Hepatocyte (in vitro differentiated cells): Measurements from ENCODE around the gene KCND2. TPM values are rescaled to one million over a fixed set of nuclear protein-coding genes. Genes with fewer than 3 reads are reported as not detected.

Source experiments
- DNase-seq: peaks from one replicate; pipeline ENCODE4 v3.0.0-alpha.2; 2016; ENCODE audit warnings: low spot score
- H2AFZ ChIP-seq: fragments of 200-600 bp; sonication (generic); 2 replicates; pipeline ENCODE4 v1.6.0; 2016; ENCODE audit warnings: antibody characterized with exemption, mild to moderate bottlenecking
- H3K27ac ChIP-seq: fragments of 200-600 bp; sonication (generic); 2 replicates; pipeline ENCODE4 v1.5.1; 2016; ENCODE audit warnings: mild to moderate bottlenecking
- H3K27me3 ChIP-seq: fragments of 200-600 bp; sonication (generic); 2 replicates; pipeline ENCODE4 v1.6.1; 2016
- H3K36me3 ChIP-seq: fragments of 200-600 bp; sonication (generic); replicated peaks from 2 replicates; pipeline ENCODE4 v1.5.1; 2016; ENCODE audit warnings: low read depth; ENCODE audit not compliant: insufficient read depth
- H3K4me1 ChIP-seq: fragments of 200-600 bp; sonication (generic); 2 replicates; pipeline ENCODE4 v1.5.1; 2016; ENCODE audit warnings: mild to moderate bottlenecking, moderate library complexity; ENCODE audit not compliant: insufficient read depth
- H3K4me2 ChIP-seq: fragments of 200-600 bp; sonication (generic); 2 replicates; pipeline ENCODE4 v1.6.0; 2016
- H3K4me3 ChIP-seq: fragments of 200-600 bp; sonication (generic); 2 replicates; pipeline ENCODE4 v1.5.1; 2016; ENCODE audit warnings: mild to moderate bottlenecking
- H3K79me2 ChIP-seq: fragments of 200-600 bp; sonication (generic); 2 replicates; pipeline ENCODE4 v1.6.0; 2017; ENCODE audit warnings: mild to moderate bottlenecking
- H3K9me2 ChIP-seq: fragments of 200-600 bp; sonication (generic); replicated peaks from 2 replicates; pipeline ENCODE4 v1.6.0; 2017; ENCODE audit warnings: mild to moderate bottlenecking; ENCODE audit not compliant: insufficient read depth
- H3K9me3 ChIP-seq: fragments of 200-600 bp; sonication (generic); 2 replicates; pipeline ENCODE4 v1.5.1; 2016; ENCODE audit warnings: low read depth, mild to moderate bottlenecking
- H4K20me1 ChIP-seq: fragments of 200-600 bp; sonication (generic); 2 replicates; pipeline ENCODE4 v1.6.0; 2016; ENCODE audit warnings: mild to moderate bottlenecking; ENCODE audit not compliant: insufficient read depth, poor library complexity, severe bottlenecking
- EZH2 ChIP-seq: fragments of 200-600 bp; sonication (generic); IDR thresholded peaks from 2 replicates; pipeline ENCODE4 v1.6.1; 2016; ENCODE audit warnings: antibody characterized with exemption, mild to moderate bottlenecking, borderline replicate concordance
- EZH2phosphoT487 ChIP-seq: fragments of 200-600 bp; sonication (generic); IDR thresholded peaks from one replicate; pipeline ENCODE4 v1.6.1; 2018; ENCODE audit warnings: antibody characterized with exemption, mild to moderate bottlenecking, low read depth, moderate library complexity; ENCODE audit not compliant: unreplicated experiment, severe bottlenecking
- WGBS: methylation state at CpG from one replicate; pipeline ENCODE4 v1.1.6; 2016; ENCODE audit warnings: low lambda C conversion rate; ENCODE audit errors: missing lambda C conversion rate; 5-methylcytosine and 5-hydroxymethylcytosine counted together
- polyA plus RNA-seq: library from polyadenylated mRNA; unstranded; fragments of >200 nt; fragmentation: Nextera tagmentation; extraction: Ambion mirVana; gene quantifications from 2 replicates; pipeline ENCODE4 v1.2.1, GENCODE V29; 2016
- total RNA-seq: library from RNA; depleted of rRNA; stranded (reverse); fragments of >200 nt; gene quantifications from 2 replicates; pipeline ENCODE4 v1.2.3, GENCODE V29; 2014
- TF ChIP-seq, protein P1 (sequence below): fragments of 200-600 bp; sonication (generic); IDR thresholded peaks from 2 replicates; pipeline ENCODE4 v1.5.1; 2016; ENCODE audit warnings: antibody characterized with exemption, mild to moderate bottlenecking; ENCODE audit not compliant: poor library complexity

Gene KCND2
- total and polyA plus RNA-seq, 2 experiments from 2014 or later, result 0.58 to 3.6 TPM

DNA sequence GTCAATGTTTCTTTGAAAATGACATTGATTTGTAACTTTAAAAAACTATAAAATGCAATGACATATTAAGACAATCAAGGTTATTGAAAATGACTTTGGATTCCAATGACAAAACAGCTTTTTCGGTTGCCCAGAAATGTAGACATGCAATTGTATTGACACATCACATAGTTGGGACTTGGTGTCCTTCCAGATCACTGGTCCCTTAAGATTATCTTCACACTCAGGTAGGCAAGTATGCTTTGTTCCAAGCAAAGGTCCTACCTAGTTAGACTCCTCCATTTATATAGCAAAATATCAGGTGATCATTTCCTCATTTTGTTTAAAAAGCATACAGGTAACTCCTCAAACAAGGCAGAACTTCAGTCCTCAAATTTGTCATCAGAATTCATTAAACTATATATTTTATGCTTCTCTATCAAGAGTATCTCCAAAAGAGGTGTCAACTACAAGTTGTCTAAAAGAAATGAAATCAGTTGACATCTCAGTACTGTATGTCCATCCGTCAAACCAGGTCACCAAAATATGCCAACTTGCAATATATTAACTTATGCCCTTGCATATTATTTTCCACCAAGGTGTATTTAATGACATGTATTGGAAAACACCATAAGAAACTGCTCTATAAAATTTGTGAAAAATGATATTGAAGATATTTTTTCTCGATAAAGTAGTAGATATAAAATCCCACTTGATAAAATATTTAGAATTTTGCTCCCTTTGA, 520.4 kb downstream of the KCND2 start:
- H3K27me3 ChIP-seq, result no peaks in the 10 kb centered on the region
- H3K79me2 ChIP-seq, result no peaks in the 10 kb centered on the region
- no peak overlapping the region for H2AFZ ChIP-seq
- no peak overlapping the region for H3K4me2 ChIP-seq
- H3K4me3 ChIP-seq, result no peak overlapping the region
- no peaks in the 10 kb centered on the region for H3K4me1 ChIP-seq
- no peaks in the 10 kb centered on the region for H3K36me3 ChIP-seq
- DNase-seq, result no peak
- no peak overlapping the region for H3K27ac ChIP-seq
- no peaks in the 10 kb centered on the region for H3K9me3 ChIP-seq
- H3K9me2 ChIP-seq, result no peaks in the 10 kb centered on the region
- 98% methylated on average over 3 of the region's 3 CpGs for WGBS
- TF ChIP-seq EZH2 (no peak), EZH2phosphoT487 (no peak)
- TF ChIP-seq, protein P1, sequence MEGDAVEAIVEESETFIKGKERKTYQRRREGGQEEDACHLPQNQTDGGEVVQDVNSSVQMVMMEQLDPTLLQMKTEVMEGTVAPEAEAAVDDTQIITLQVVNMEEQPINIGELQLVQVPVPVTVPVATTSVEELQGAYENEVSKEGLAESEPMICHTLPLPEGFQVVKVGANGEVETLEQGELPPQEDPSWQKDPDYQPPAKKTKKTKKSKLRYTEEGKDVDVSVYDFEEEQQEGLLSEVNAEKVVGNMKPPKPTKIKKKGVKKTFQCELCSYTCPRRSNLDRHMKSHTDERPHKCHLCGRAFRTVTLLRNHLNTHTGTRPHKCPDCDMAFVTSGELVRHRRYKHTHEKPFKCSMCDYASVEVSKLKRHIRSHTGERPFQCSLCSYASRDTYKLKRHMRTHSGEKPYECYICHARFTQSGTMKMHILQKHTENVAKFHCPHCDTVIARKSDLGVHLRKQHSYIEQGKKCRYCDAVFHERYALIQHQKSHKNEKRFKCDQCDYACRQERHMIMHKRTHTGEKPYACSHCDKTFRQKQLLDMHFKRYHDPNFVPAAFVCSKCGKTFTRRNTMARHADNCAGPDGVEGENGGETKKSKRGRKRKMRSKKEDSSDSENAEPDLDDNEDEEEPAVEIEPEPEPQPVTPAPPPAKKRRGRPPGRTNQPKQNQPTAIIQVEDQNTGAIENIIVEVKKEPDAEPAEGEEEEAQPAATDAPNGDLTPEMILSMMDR, result no peak
- no peaks in the 10 kb centered on the region for H4K20me1 ChIP-seq

DNA sequence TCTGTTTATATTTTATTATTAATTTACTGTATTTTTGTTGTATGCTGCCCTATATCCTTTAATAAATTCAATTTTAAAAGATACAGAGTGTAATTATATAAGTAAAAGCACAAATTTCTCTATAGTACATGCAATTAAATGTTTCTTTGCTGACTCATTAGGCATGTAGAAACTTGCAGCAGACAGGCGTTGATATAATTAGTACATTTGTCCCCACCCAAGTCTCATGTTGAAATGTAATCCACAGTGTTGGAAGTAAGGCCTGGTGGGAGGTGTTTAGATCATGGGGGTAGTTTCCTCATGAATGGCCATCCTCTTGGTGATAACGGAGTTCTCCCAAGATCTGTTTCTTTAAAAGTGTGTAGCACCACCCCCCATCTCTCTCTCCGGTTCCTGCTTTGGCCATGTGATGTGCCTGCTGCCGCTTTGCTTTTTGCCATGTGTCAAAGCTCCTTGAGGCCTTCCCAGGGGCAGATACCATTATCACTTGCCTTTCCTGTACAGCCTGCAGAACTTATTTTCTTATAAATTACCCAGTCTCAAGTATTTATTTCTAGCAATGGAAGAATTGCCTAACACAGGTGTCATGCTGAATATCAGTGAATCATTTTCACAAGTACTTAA, 521.2 kb downstream of the KCND2 start:
- Histone ChIP-seq H3K27me3 (no peaks in the 10 kb centered on the region), H3K27ac (no peak overlapping the region), H4K20me1 (no peaks in the 10 kb centered on the region), H2AFZ (no peak overlapping the region), H3K79me2 (no peaks in the 10 kb centered on the region), H3K9me3 (no peaks in the 10 kb centered on the region), H3K9me2 (no peaks in the 10 kb centered on the region), H3K4me3 (no peak overlapping the region), H3K4me2 (no peak overlapping the region), H3K4me1 (no peaks in the 10 kb centered on the region), H3K36me3 (no peaks in the 10 kb centered on the region)
- no peak for DNase-seq
- WGBS, result 74% methylated on average over 4 of the region's 4 CpGs
- TF ChIP-seq EZH2 (no peak), EZH2phosphoT487 (no peak)
- TF ChIP-seq, protein P1, result no peak

DNA sequence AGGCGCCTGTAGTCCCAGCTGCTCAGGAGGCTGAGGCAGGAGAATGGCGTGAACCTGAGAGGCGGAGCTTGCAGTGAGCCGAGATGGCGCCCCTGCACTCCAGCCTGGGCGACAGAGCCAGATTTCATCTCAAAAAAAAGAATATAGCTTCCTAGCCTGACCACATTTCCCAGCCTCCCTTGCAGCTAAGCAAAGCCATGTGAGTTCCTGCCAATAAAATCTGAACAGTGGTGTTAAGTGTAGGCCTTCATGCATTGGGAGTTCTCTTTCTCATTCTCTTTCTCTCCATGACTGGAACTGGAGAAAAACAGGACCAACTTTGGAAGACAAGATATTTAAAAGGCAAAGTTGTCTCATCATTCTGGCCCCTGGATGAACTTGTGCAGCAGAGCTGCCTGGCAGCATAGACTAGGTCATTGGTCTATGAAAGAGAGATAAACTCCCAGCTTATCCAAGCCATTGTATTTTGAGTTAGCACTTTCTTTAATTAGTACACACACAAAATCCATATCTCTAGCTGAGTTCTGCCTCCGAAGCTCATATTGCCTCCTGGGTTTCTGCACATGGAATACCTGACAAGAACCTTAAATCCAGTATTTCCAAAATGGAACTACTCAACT, 524.2 kb downstream of the KCND2 start:
- no peak overlapping the region for H3K27ac ChIP-seq
- 96% methylated on average over 7 of the region's 7 CpGs for WGBS
- no peaks in the 10 kb centered on the region for H3K4me1 ChIP-seq

More for the DNA sequence above, 524.2 kb downstream of the KCND2 start:
- H2AFZ ChIP-seq, result no peak overlapping the region
- no peak for DNase-seq
- TF ChIP-seq EZH2phosphoT487 (no peak), EZH2 (no peak)
- TF ChIP-seq, protein P1, result no peak
- H3K9me3 ChIP-seq, result no peaks in the 10 kb centered on the region
- no peaks in the 10 kb centered on the region for H3K27me3 ChIP-seq
- H3K9me2 ChIP-seq, result no peaks in the 10 kb centered on the region
- no peaks in the 10 kb centered on the region for H4K20me1 ChIP-seq
- no peaks in the 10 kb centered on the region for H3K79me2 ChIP-seq
- H3K4me3 ChIP-seq, result no peak overlapping the region
- H3K36me3 ChIP-seq, result no peaks in the 10 kb centered on the region
- no peak overlapping the region for H3K4me2 ChIP-seq
